ENCODE results near the gene CHST9. TPM values are rescaled to one million over a fixed set of nuclear protein-coding genes. Genes with fewer than 3 reads are reported as not detected.
"Not testable (repeated sequence)": the region's sequence is repeated elsewhere in the genome, so short reads cannot be mapped to it uniquely, and the experiment has no call there.

CHST9 gene
- total and polyA plus RNA-seq, 2 donors = 0.38 to 7.0 TPM

GRCh38 chr18:26999797-27000196 is 185.3 kb downstream of the CHST9 start:
- DNase-seq (ENCODE audit: extremely low spot score) = no peak
- 31% methylated on average over 3 of the region's 3 CpGs for WGBS

GRCh38 chr18:26993568-26993967 is 191.5 kb downstream of the CHST9 start:
- Histone ChIP-seq H3K36me3 (ENCODE audit: insufficient read depth) (no peaks in the 10 kb centered on the region), H3K4me3 (ENCODE audit: low read depth, low read length) (no peak overlapping the region), H3K27ac (ENCODE audit: low read depth) (no peak overlapping the region), H3K4me1 (ENCODE audit: insufficient read depth) (peaks cover 2% of the 10 kb centered on the region)
- DNase-seq (ENCODE audit: extremely low spot score) = no peak
- 69% methylated on average over 6 of the region's 6 CpGs for WGBS

More at GRCh38 chr18:26999797-27000196, 185.3 kb downstream of the CHST9 start:
- no peak overlapping the region for H3K4me3 ChIP-seq (ENCODE audit: low read depth, low read length)
- H3K36me3 ChIP-seq (ENCODE audit: insufficient read depth) = no peaks in the 10 kb centered on the region
- H3K27ac ChIP-seq (ENCODE audit: low read depth) = no peak overlapping the region
- H3K4me1 ChIP-seq (ENCODE audit: insufficient read depth) = no peaks in the 10 kb centered on the region

GRCh38 chr18:26992926-26993325 is 192.2 kb downstream of the CHST9 start:
- Histone ChIP-seq H3K36me3 (ENCODE audit: insufficient read depth) (no peaks in the 10 kb centered on the region), H3K4me1 (ENCODE audit: insufficient read depth) (peaks cover 2% of the 10 kb centered on the region), H3K27ac (ENCODE audit: low read depth) (no peak overlapping the region), H3K4me3 (ENCODE audit: low read depth, low read length) (no peak overlapping the region)
- DNase-seq (ENCODE audit: extremely low spot score) = no peak
- WGBS = 76% methylated on average over 2 of the region's 2 CpGs

GRCh38 chr18:26989842-26990241 is 195.3 kb downstream of the CHST9 start:
- peaks cover 2% of the 10 kb centered on the region for H3K4me1 ChIP-seq (ENCODE audit: insufficient read depth)
- DNase-seq (ENCODE audit: extremely low spot score) = no peak
- H3K36me3 ChIP-seq (ENCODE audit: insufficient read depth) = no peaks in the 10 kb centered on the region
- H3K4me3 ChIP-seq (ENCODE audit: low read depth, low read length) = no peak overlapping the region
- H3K27ac ChIP-seq (ENCODE audit: low read depth) = no peak overlapping the region

- no peak for DNase-seq (ENCODE audit: extremely low spot score)
- 73% methylated on average over 6 of the region's 6 CpGs for WGBS
- Histone ChIP-seq H3K27ac (ENCODE audit: low read depth) (no peak overlapping the region), H3K36me3 (ENCODE audit: insufficient read depth) (peaks cover 1% of the 10 kb centered on the region), H3K4me1 (ENCODE audit: insufficient read depth) (no peaks in the 10 kb centered on the region), H3K4me3 (ENCODE audit: low read depth, low read length) (no peak overlapping the region)
These were observed 203.6 kb downstream of the CHST9 start for GRCh38 chr18:26981360-26982082.

- peaks cover 1% of the 10 kb centered on the region for H3K36me3 ChIP-seq (ENCODE audit: insufficient read depth)
- no peak overlapping the region for H3K4me3 ChIP-seq (ENCODE audit: low read depth, low read length)
- H3K27ac ChIP-seq (ENCODE audit: low read depth) = no peak overlapping the region
- H3K4me1 ChIP-seq (ENCODE audit: insufficient read depth) = no peaks in the 10 kb centered on the region
- 76% methylated on average over 4 of the region's 4 CpGs for WGBS
- no peak for DNase-seq (ENCODE audit: extremely low spot score)
These were observed 206.2 kb downstream of the CHST9 start for GRCh38 chr18:26978812-26979341.

GRCh38 chr18:26977781-26978180 is 207.3 kb downstream of the CHST9 start:
- H3K36me3 ChIP-seq (ENCODE audit: insufficient read depth) = peaks cover 1% of the 10 kb centered on the region
- no peak overlapping the region for H3K4me3 ChIP-seq (ENCODE audit: low read depth, low read length)
- no peak overlapping the region for H3K27ac ChIP-seq (ENCODE audit: low read depth)
- DNase-seq (ENCODE audit: extremely low spot score) = no peak
- 84% methylated on average over 1 of the region's 1 CpG for WGBS
- H3K4me1 ChIP-seq (ENCODE audit: insufficient read depth) = no peaks in the 10 kb centered on the region

GRCh38 chr18:26976206-26976605 is 208.9 kb downstream of the CHST9 start:
- 83% methylated on average over 2 of the region's 2 CpGs for WGBS

GRCh38 chr18:26972549-26972948 is 212.6 kb downstream of the CHST9 start:
- H3K27ac ChIP-seq (ENCODE audit: low read depth); DNase-seq (ENCODE audit: extremely low spot score); H3K36me3 ChIP-seq (ENCODE audit: insufficient read depth); H3K4me3 ChIP-seq (ENCODE audit: low read depth, low read length); H3K4me1 ChIP-seq (ENCODE audit: insufficient read depth): not testable (repeated sequence)
- 93% methylated on average over 15 of the region's 15 CpGs for WGBS

More at GRCh38 chr18:26976206-26976605, 208.9 kb downstream of the CHST9 start:
- H3K4me1 ChIP-seq (ENCODE audit: insufficient read depth) = no peaks in the 10 kb centered on the region
- DNase-seq (ENCODE audit: extremely low spot score) = no peak
- H3K4me3 ChIP-seq (ENCODE audit: low read depth, low read length) = no peak overlapping the region
- peaks cover 1% of the 10 kb centered on the region for H3K36me3 ChIP-seq (ENCODE audit: insufficient read depth)
- H3K27ac ChIP-seq (ENCODE audit: low read depth) = no peak overlapping the region

- Histone ChIP-seq H3K36me3 (ENCODE audit: insufficient read depth) (no peaks in the 10 kb centered on the region), H3K4me3 (ENCODE audit: low read depth, low read length) (no peak overlapping the region), H3K27ac (ENCODE audit: low read depth) (no peak overlapping the region), H3K4me1 (ENCODE audit: insufficient read depth) (no peaks in the 10 kb centered on the region)
- 86% methylated on average over 8 of the region's 8 CpGs for WGBS
- DNase-seq (ENCODE audit: extremely low spot score) = no peak
These were observed 213.7 kb downstream of the CHST9 start for GRCh38 chr18:26971409-26971808.

- DNase-seq (ENCODE audit: extremely low spot score) = no peak
- 77% methylated on average over 4 of the region's 4 CpGs for WGBS
- Histone ChIP-seq H3K27ac (ENCODE audit: low read depth) (no peak overlapping the region), H3K36me3 (ENCODE audit: insufficient read depth) (no peaks in the 10 kb centered on the region), H3K4me3 (ENCODE audit: low read depth, low read length) (no peak overlapping the region), H3K4me1 (ENCODE audit: insufficient read depth) (no peaks in the 10 kb centered on the region)
These were observed 214.5 kb downstream of the CHST9 start for GRCh38 chr18:26970637-26971036.

- 62% methylated on average over 3 of the region's 3 CpGs for WGBS
- Histone ChIP-seq H3K4me1 (ENCODE audit: insufficient read depth) (no peaks in the 10 kb centered on the region), H3K27ac (ENCODE audit: low read depth) (no peak overlapping the region), H3K4me3 (ENCODE audit: low read depth, low read length) (no peak overlapping the region), H3K36me3 (ENCODE audit: insufficient read depth) (no peaks in the 10 kb centered on the region)
- DNase-seq (ENCODE audit: extremely low spot score) = no peak
These were observed 219.9 kb downstream of the CHST9 start for GRCh38 chr18:26965206-26965605.

- H3K27ac ChIP-seq (ENCODE audit: low read depth) = no peak overlapping the region
- no peaks in the 10 kb centered on the region for H3K36me3 ChIP-seq (ENCODE audit: insufficient read depth)
- H3K4me3 ChIP-seq (ENCODE audit: low read depth, low read length) = no peak overlapping the region
- WGBS = 51% methylated on average over 3 of the region's 3 CpGs
- no peak for DNase-seq (ENCODE audit: extremely low spot score)
- H3K4me1 ChIP-seq (ENCODE audit: insufficient read depth) = no peaks in the 10 kb centered on the region
These were observed 221.8 kb downstream of the CHST9 start for GRCh38 chr18:26963292-26963691.

- Histone ChIP-seq H3K4me1 (ENCODE audit: insufficient read depth) (no peaks in the 10 kb centered on the region), H3K27ac (ENCODE audit: low read depth) (no peak overlapping the region), H3K4me3 (ENCODE audit: low read depth, low read length) (no peak overlapping the region), H3K36me3 (ENCODE audit: insufficient read depth) (no peaks in the 10 kb centered on the region)
- DNase-seq (ENCODE audit: extremely low spot score) = no peak
- 93% methylated on average over 3 of the region's 3 CpGs for WGBS
These were observed 223.3 kb downstream of the CHST9 start for GRCh38 chr18:26961839-26962238.
